Natural killer cell (primary cell): Measurements from ENCODE around the gene FUT1. TPM values are rescaled to one million over a fixed set of nuclear protein-coding genes. Genes with fewer than 3 reads are reported as not detected.

ENCODE experiments used
- ATAC-seq, 3 donors: fragments of 150-1000 bp in 2 of 3; fragments of 200-7000 bp in 1 of 3; cut with Tn5 transposase; 1 replicate in 1 of 3; 2 replicates in 2 of 3; pipeline ENCODE4 v1.10.0; 2021; ENCODE audit warnings: mild to moderate bottlenecking in 2 of 3, moderate library complexity in 2 of 3
- DNase-seq, 2 donors: peaks; one replicate each; pipeline versions ENCODE4 v3.0.0 to v3.0.0-alpha.2; 2013 to 2021; ENCODE audit warnings: mixed read lengths in 1 of 2
- H3K27ac ChIP-seq: one replicate; pipeline ENCODE4 v1.5.1; 2013; ENCODE audit warnings: mild to moderate bottlenecking, low read length
- H3K27me3 ChIP-seq: one replicate; pipeline ENCODE4 v1.6.1; 2013; ENCODE audit warnings: low read length; ENCODE audit not compliant: control insufficient read depth, insufficient read depth
- H3K36me3 ChIP-seq: one replicate; pipeline ENCODE4 v1.6.1; 2013; ENCODE audit warnings: low read length; ENCODE audit not compliant: control insufficient read depth, insufficient read depth
- H3K4me1 ChIP-seq: one replicate; pipeline ENCODE4 v1.6.1; 2013; ENCODE audit warnings: low read length; ENCODE audit not compliant: control insufficient read depth, insufficient read depth
- H3K4me3 ChIP-seq: one replicate; pipeline ENCODE4 v1.5.1; 2013; ENCODE audit warnings: low read length
- H3K9me3 ChIP-seq: one replicate; pipeline ENCODE4 v1.6.1; 2013; ENCODE audit warnings: low read length; ENCODE audit not compliant: control insufficient read depth, insufficient read depth
- H3K27ac Mint-ChIP-seq, 2 donors: one replicate each; pipeline ENCODE4 v1.8.0; 2022; ENCODE audit warnings: mild to moderate bottlenecking in 2 of 2, mixed read lengths in 2 of 2, moderate library complexity in 1 of 2
- H3K27me3 Mint-ChIP-seq, 2 donors: one replicate each; pipeline ENCODE4 v1.8.0; 2022; ENCODE audit warnings: low read depth in 2 of 2, mixed read lengths in 2 of 2
- H3K36me3 Mint-ChIP-seq: one replicate; pipeline ENCODE4 v1.8.0; 2022; ENCODE audit warnings: mixed read lengths
- H3K4me1 Mint-ChIP-seq, 2 donors: one replicate each; pipeline ENCODE4 v1.8.0; 2022; ENCODE audit warnings: mixed read lengths in 2 of 2
- H3K4me3 Mint-ChIP-seq: one replicate; pipeline ENCODE4 v1.8.0; 2022; ENCODE audit warnings: mild to moderate bottlenecking, moderate library complexity, mixed read lengths
- H3K9me3 Mint-ChIP-seq, 2 donors: one replicate each; pipeline ENCODE4 v1.8.0; 2022; ENCODE audit warnings: mixed read lengths in 2 of 2
- WGBS: methylation state at CpG from one replicate; pipeline ENCODE4 v1.1.7; 2013; ENCODE audit warnings: missing lambda C conversion rate; ENCODE audit not compliant: insufficient coverage; 5-methylcytosine and 5-hydroxymethylcytosine counted together
- intact Hi-C: fragments of 100-400 bp; cut with micrococcal nuclease; formaldehyde crosslinking; loops from one replicate; pipeline ENCODE4 v1.14.2; 2022
- total RNA-seq, 4 donors: library from RNA; stranded (reverse); fragments of 120-200 nt in 1 of 4; gene quantifications; one replicate each; pipeline versions ENCODE4 v1.2.3 to v1.2.4, GENCODE V29; 2013 to 2022
- TF ChIP-seq, protein P1 (sequence below): fragments of 200-600 bp; IDR thresholded peaks from one replicate; pipeline ENCODE4 v1.8.0; 2022; ENCODE audit warnings: antibody characterized with exemption

The FUT1 gene
- total RNA-seq, 3 donors from 2014 or later (not counting 1 experiment from before 2014, with no cell fraction given) = 0.18 TPM; not detected in 2

DNA sequence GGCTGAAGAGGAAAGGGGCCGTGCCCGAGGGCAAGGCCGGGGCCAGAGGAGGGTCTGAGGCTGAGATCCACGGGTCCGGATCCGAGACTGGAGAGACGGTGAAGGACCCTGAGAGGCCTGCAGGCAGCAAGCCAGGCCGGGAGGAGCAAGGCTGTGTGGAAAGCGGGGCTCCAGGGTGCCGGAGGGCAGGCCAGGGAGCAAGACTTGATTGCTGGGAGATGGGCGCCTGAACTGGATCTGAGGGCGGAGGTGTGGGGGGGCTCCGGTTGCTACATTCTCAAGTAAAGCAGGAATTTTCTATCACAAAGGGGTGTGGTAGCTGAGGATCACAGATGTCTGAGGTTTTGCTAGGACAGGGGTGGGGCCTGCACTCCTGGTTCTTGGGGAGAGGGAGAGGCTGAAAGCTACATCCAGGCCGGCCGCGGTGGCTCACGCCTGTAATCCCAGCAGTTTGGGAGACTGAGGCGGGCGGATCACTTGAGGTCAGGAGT, 36.7 kb downstream of the FUT1 start:
- H3K9me3 Mint-ChIP-seq = no peaks in the 10 kb centered on the region
- peaks cover 3 to 29% of the 10 kb centered on the region in 2 donors for H3K4me1 Mint-ChIP-seq
- H3K36me3 Mint-ChIP-seq = no peaks in the 10 kb centered on the region
- H3K27me3 ChIP-seq = no peaks in the 10 kb centered on the region
- no peak overlapping the region for H3K4me3 Mint-ChIP-seq
- H3K27ac ChIP-seq = no peak overlapping the region
- H3K9me3 ChIP-seq = no peaks in the 10 kb centered on the region
- H3K4me1 ChIP-seq = peaks cover 27% of the 10 kb centered on the region
- intact Hi-C loops = no loop called here
- no peak overlapping the region for H3K27ac Mint-ChIP-seq
- ATAC-seq = no peak
- no peaks in the 10 kb centered on the region for H3K36me3 ChIP-seq
- DNase-seq = no peak
- TF ChIP-seq, protein P1, sequence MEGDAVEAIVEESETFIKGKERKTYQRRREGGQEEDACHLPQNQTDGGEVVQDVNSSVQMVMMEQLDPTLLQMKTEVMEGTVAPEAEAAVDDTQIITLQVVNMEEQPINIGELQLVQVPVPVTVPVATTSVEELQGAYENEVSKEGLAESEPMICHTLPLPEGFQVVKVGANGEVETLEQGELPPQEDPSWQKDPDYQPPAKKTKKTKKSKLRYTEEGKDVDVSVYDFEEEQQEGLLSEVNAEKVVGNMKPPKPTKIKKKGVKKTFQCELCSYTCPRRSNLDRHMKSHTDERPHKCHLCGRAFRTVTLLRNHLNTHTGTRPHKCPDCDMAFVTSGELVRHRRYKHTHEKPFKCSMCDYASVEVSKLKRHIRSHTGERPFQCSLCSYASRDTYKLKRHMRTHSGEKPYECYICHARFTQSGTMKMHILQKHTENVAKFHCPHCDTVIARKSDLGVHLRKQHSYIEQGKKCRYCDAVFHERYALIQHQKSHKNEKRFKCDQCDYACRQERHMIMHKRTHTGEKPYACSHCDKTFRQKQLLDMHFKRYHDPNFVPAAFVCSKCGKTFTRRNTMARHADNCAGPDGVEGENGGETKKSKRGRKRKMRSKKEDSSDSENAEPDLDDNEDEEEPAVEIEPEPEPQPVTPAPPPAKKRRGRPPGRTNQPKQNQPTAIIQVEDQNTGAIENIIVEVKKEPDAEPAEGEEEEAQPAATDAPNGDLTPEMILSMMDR = no peak
- no peaks in the 10 kb centered on the region for H3K27me3 Mint-ChIP-seq
- WGBS = 94% methylated on average over 19 of the region's 19 CpGs
- no peak overlapping the region for H3K4me3 ChIP-seq

DNA sequence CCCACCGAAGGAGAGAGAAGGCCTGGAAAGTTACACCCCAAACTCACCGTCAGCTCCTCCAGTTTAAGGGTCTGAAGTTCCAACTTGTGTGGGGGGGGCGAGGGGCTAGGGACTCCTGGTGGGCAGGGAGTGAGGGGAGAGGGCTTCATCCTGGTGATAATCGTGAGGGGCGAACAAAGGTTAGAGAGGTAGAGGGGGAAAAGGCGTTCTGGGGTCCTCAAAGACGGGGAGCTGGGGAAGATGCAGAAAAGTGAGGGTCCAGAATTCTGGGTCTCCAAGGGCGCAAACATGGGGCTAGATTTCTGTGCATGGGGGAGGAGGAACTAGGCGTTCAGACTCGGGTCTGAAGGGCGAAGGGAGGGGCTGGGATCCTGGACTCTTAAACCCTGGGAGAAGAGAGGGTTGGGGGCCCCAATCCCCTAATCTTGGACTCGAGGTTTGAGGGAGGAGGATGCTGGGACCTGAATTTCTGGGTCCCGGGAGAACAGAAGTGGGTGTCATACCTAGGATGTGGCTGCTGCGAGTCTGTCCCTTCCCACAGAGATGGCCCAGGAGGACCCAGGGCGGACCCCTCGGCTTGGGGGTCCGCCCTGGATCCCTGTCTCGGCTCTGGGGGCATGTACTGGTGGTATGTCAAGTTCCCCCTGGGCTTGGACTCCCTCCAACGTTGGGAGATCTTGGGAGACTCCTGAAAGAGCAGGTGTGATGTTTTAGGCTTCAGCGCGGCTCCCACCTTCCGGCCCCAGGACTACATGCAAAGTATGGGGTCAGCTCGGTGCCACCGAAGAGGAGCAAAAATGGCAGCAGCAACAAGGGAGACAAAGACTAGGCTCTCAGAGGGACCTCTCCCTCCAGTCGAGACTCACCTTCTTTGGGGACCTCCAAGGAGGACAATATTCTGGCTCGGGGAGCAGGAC, 37.4 kb downstream of the FUT1 start:
- 67% methylated on average over 26 of the region's 26 CpGs for WGBS
- Histone ChIP-seq H3K4me1 (peaks cover 21% of the 10 kb centered on the region), H3K9me3 (no peaks in the 10 kb centered on the region), H3K27ac (peak overlapping the region; percentile 91), H3K36me3 (no peaks in the 10 kb centered on the region), H3K4me3 (peak overlapping the region; percentile 76), H3K27me3 (no peaks in the 10 kb centered on the region)
- peak overlapping the region; percentile 83 for H3K4me3 Mint-ChIP-seq
- TF ChIP-seq, protein P1 = no peak
- H3K9me3 Mint-ChIP-seq = no peaks in the 10 kb centered on the region
- intact Hi-C loops = loop anchor here (1.0 kb wide), 1 partner anchor 23 kb away; no protein-coding TSS in a partner anchor
- no peak for DNase-seq
- H3K36me3 Mint-ChIP-seq = no peaks in the 10 kb centered on the region
- peak overlapping the region; percentile 58 to 68 for H3K27ac Mint-ChIP-seq
- no peak for ATAC-seq
- no peaks in the 10 kb centered on the region for H3K27me3 Mint-ChIP-seq
- H3K4me1 Mint-ChIP-seq = peaks cover 0 to 25% of the 10 kb centered on the region in 2 donors

DNA sequence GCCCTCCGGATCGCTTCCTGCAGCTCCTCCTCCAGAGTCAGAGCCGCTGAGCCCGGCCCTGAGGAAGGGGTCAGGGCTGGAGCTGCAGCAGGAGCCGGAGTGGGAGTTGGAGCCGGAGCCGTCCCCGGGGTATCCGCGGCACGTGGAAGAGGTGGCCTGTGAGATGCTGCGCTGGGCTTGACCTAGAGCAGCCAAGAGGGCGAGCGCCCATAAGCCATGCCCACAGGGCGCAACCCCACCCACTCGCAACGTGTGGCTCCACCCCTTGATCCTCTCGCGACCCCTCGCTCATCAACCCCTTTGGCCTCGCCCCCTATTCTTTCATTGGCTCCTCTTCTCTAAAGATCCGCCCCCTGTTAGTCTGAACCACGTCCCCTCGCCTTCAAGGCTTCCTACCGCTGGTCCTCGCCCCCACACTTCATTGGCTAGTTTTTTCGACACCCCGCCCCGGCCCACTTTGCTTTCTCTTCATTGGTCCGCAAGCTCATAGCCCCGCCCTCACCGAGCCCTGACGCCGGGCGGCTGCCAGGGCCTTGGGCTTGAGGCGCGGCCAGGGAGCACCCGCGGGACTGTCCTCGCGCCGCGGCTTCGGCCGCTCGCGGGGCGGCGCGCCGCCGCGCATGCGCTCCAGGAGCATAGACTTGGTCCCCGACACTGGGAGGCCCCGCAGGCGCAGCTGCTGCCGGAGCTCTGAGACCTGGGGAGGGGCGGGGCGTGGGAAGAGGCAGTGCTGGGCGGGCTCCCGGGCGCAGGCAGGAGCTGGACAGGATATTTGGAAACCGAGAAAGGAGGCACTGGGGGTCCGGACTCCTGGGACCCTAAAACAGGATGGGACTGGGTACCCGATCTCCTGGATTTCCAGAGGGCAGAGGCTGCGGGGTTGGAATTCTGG, 38.3 kb downstream of the FUT1 start:
- Mint-ChIP-seq H3K27ac (peak overlapping the region; percentile 58 to 68), H3K27me3 (no peaks in the 10 kb centered on the region), H3K36me3 (no peaks in the 10 kb centered on the region), H3K9me3 (no peaks in the 10 kb centered on the region), H3K4me1 (peaks cover 0 to 25% of the 10 kb centered on the region in 2 donors), H3K4me3 (peak overlapping the region; percentile 83)
- no peaks in the 10 kb centered on the region for H3K36me3 ChIP-seq
- H3K4me1 ChIP-seq = peaks cover 21% of the 10 kb centered on the region
- DNase-seq (peak; percentile 97 to 98), ATAC-seq (peak; percentile 90 to 96 (median 91))
- H3K27ac ChIP-seq = peak overlapping the region; percentile 91
- TF ChIP-seq, protein P1 = no peak
- H3K4me3 ChIP-seq = peak overlapping the region; percentile 78
- no peaks in the 10 kb centered on the region for H3K9me3 ChIP-seq
- WGBS = under 1% methylated on average over 67 of the region's 67 CpGs
- intact Hi-C loops = loop anchor here (1.0 kb wide), 1 partner anchor 24 kb away; no protein-coding TSS in a partner anchor
- no peaks in the 10 kb centered on the region for H3K27me3 ChIP-seq
